GM13977 (cell line): ENCODE results near the gene PRICKLE2.

Experiments used
- DNase-seq: peaks from one replicate; pipeline ENCODE4 v3.0.0; 2012; ENCODE audit warnings: low spot score
- CTCF ChIP-seq: IDR thresholded peaks from 2 replicates; pipeline ENCODE4 v1.5.1; 2012; ENCODE audit warnings: mild to moderate bottlenecking, control low read depth; ENCODE audit not compliant: insufficient read depth; ENCODE audit errors: extremely low read depth, missing control alignments
- in situ Hi-C: fragments of 300-500 bp; cut with MboI; formaldehyde crosslinking; loops from one replicate; pipeline ENCODE4 v1.12.0; 2022; ENCODE audit warnings: low sequenced_read_pairs, low pct_unique_long_range_greater_than_20kb, mixed read lengths, inconsistent platforms; ENCODE audit not compliant: unreplicated experiment

PRICKLE2 gene

DNA sequence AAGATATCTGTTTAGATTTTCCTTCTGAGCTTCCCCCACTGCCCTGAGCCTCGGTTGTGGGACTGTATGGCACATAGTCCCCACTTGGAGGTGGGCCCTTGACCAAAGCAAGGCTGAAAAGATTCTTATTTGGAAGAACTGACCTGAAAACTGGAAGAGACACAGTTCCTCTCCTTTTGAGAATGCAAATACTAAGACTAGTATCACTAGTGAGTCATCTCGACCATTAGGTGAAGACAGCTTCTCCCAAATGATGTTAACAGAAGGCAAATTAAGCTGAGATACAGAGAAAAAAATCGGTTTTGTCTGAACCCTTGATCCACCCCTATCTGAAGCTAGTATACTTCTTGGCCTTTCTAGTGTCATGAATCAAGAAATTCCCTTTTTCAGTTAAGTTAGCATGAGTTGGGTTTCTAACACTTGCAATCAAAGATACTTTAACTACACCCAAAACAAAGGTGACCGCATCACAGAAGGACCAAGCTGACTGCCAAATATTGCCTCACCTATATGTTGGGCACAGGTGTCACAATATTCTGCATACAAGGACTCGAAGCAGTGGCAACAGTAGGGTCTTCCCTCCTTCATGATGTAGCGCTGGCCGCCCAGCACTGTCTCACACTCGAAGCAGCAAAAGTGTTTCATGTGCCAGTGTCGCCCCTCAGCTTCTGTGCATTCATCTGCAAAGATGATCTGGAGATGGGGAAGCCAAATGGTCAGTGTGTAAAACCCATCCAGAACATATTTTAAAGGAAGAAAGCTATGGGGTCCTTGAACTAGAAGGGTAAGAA lies 72.4 kb downstream of the PRICKLE2 start:
- no peak for DNase-seq
- in situ Hi-C loops = no loop called here
- TF ChIP-seq CTCF = no peak

- TF ChIP-seq CTCF = no peak
- no peak for DNase-seq
- in situ Hi-C loops = no loop called here
Observed at GRCh38 chr3:64152086-64152485, 73.2 kb downstream of the PRICKLE2 start.

DNA sequence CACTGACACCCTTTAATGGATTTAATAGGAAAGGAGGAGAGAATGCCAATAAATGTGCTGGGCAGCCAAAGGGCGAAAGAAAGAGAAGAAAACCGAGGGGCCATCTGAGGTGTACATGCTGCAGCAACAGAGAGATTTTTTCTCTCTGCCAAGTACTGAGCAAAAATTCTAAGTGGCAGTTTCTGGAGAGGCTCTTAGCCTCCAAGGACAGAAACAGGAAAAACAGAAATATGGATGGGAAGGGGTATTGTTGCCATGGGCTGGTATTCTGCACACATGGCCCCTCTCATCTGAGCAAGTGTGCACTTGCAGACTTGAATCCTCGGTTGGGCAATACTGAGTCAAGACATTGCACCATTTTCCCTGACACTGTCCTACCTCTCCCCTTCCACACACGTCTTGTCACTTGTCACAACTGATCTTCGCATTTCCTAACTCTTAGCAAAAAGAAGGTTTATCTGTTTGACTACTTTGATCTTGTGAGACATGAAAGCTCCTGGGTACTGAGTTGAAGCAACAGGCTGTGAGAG lies 73.9 kb downstream of the PRICKLE2 start:
- DNase-seq = no peak
- in situ Hi-C loops = no loop called here
- no peak for TF ChIP-seq CTCF

- DNase-seq = no peak
- TF ChIP-seq CTCF = no peak
- in situ Hi-C loops = no loop called here
Observed at GRCh38 chr3:64150623-64151207, 74.6 kb downstream of the PRICKLE2 start.

DNA sequence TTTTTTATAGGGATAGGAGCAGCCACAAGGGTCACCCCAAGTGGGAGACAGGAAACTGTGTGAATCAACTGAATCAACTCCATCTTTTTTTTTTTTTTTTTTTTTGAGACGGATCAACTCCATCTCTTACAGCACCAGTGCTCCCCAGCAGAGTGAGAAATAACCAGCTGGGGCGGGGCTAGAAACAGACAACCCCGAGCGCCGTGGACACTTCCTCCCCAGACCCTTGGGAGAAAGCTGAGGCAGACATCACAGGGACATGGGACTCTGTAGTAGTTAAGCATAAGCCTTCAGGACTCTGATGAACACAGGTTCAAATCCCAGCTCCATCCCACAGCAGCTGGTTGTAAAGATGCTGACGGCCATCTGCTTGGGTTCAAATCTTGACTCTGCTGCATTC lies 75.4 kb downstream of the PRICKLE2 start:
- DNase-seq = no peak
- in situ Hi-C loops = no loop called here
- TF ChIP-seq CTCF = no peak

DNA sequence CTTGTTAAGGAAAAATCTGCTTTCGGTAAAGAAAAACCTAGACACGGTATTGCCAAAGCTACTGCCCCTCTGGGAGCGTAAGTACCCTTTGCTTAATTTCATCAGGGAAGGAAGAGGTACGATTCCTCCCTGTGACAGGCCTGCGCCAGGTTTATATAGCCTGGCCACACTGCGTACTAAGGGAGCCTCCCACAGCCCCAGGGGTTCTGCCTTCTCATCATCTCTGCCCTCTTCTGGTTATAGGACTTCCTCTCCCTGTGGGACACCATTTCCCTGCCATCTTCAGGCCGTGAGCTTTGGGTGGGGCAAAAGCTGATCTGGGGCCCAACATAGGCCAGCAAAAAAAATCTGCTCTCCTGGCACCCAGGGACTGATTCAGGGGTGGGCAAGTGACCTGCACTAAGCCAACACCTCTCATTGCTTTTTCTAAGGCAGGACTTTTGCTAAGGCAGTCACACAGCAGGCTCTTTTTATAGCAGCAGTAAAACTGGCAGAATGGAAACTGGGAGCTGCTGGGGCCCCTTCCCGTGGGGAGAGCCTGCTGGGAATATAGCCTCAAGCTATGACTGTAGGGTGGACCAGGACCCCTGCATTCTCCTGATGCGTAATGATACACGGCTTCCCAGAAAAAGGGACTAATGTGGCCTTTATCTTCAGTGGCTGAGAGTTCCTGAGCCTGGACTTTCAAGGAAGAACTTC lies 76.2 kb downstream of the PRICKLE2 start:
- DNase-seq = no peak
- TF ChIP-seq CTCF = no peak

More for the DNA sequence above, 76.2 kb downstream of the PRICKLE2 start:
- in situ Hi-C loops = no loop called here
